Fibroblast of lung (primary cell): Measurements from ENCODE around the gene IGDCC3. TPM values are rescaled to one million over a fixed set of nuclear protein-coding genes. Genes with fewer than 3 reads are reported as not detected.

ENCODE experiments used
- DNase-seq, 2 donors: peaks; one replicate each; pipeline versions ENCODE4 v3.0.0 to v3.0.0-alpha.2; 2010; ENCODE audit warnings: low read depth in 2 of 2
- H2AFZ ChIP-seq: 2 replicates; pipeline ENCODE4 v1.5.1; 2012; ENCODE audit warnings: low read length, control low read depth, inconsistent platforms
- H3K27ac ChIP-seq: 2 replicates; pipeline ENCODE4 v1.5.1; 2011; ENCODE audit warnings: low read length, control low read depth; ENCODE audit not compliant: insufficient read depth
- H3K27me3 ChIP-seq: 2 replicates; pipeline ENCODE4 v1.5.1; 2011; ENCODE audit warnings: mild to moderate bottlenecking, low read length; ENCODE audit not compliant: control insufficient read depth, insufficient read depth
- H3K36me3 ChIP-seq: 2 replicates; pipeline ENCODE4 v1.5.1; 2011; ENCODE audit warnings: low read length; ENCODE audit not compliant: control insufficient read depth, insufficient read depth
- H3K4me1 ChIP-seq: 2 replicates; pipeline ENCODE4 v1.5.1; 2011; ENCODE audit warnings: low read length; ENCODE audit not compliant: control insufficient read depth, insufficient read depth; ENCODE audit errors: extremely low read depth
- H3K4me2 ChIP-seq: 2 replicates; pipeline ENCODE4 v1.5.1; 2011; ENCODE audit warnings: low read length, control low read depth; ENCODE audit not compliant: insufficient read depth; ENCODE audit errors: extremely low read depth
- H3K4me3 ChIP-seq, 4 experiments: fragments of 200-600 bp in 1 of 4; sonication (generic) in 1 of 4; replicated peaks in 1 of 4; 2 replicates each; pipeline ENCODE4 v1.5.1; 2011 to 2016; ENCODE audit warnings: low read length in 4 of 4, low read depth in 3 of 4, mild to moderate bottlenecking in 3 of 4, control low read depth in 2 of 4, inconsistent platforms in 1 of 4, mixed read lengths in 1 of 4; ENCODE audit not compliant: insufficient read depth in 1 of 4; ENCODE audit errors: control extremely low read depth in 1 of 4
- H3K79me2 ChIP-seq: 2 replicates; pipeline ENCODE4 v1.5.1; 2012; ENCODE audit warnings: mild to moderate bottlenecking, low read length, inconsistent platforms; ENCODE audit not compliant: control insufficient read depth, insufficient read depth
- H3K9ac ChIP-seq: 2 replicates; pipeline ENCODE4 v1.5.1; 2011; ENCODE audit warnings: mild to moderate bottlenecking, low read length, control low read depth; ENCODE audit not compliant: insufficient read depth
- H3K9me3 ChIP-seq: 2 replicates; pipeline ENCODE4 v1.5.1; 2012; ENCODE audit warnings: low read depth, low read length; ENCODE audit not compliant: control insufficient read depth, insufficient read depth
- H4K20me1 ChIP-seq: 2 replicates; pipeline ENCODE4 v1.5.1; 2011; ENCODE audit warnings: low read length; ENCODE audit not compliant: control insufficient read depth, insufficient read depth; ENCODE audit errors: extremely low read depth
- CTCF ChIP-seq, 2 donors: IDR thresholded peaks in 1 of 2; conservative IDR thresholded peaks in 1 of 2; 1 replicate in 1 of 2; 2 replicates in 1 of 2; pipeline ENCODE4 v1.5.1; 2011 to 2012; ENCODE audit warnings: low read length in 2 of 2, control low read depth in 1 of 2, inconsistent platforms in 1 of 2, low read depth in 1 of 2, mild to moderate bottlenecking in 1 of 2
- EZH2 ChIP-seq: IDR thresholded peaks from 2 replicates; pipeline ENCODE4 v1.5.1; 2012; ENCODE audit warnings: low read length, control low read depth, mild to moderate bottlenecking; ENCODE audit errors: missing control alignments
- polyA plus RNA-seq, 2 donors: library from polyadenylated mRNA; depleted of rRNA in 1 of 2; stranded (reverse) in 1 of 2; unstranded in 1 of 2; fragments of >200 nt; gene quantifications; 2 replicates each; pipeline ENCODE4 v1.2.1, GENCODE V29; 2011 to 2012; ENCODE audit warnings: missing spikeins in 1 of 2
- total RNA-seq: library from RNA; depleted of rRNA; stranded (reverse); fragments of >200 nt; gene quantifications from 2 replicates; pipeline ENCODE4 v1.2.1, GENCODE V29; 2014

Gene IGDCC3
- total and polyA plus RNA-seq, 2 donors (not counting 1 experiment from before 2014, with no cell fraction given) = 0.15 TPM; not detected in 1

GRCh38 chr15:65374334-65374733 lies 3.5 kb downstream of the IGDCC3 start:
- TF ChIP-seq EZH2 (no peak), CTCF (conservative IDR thresholded peaks at IDR 0.05 in 1 of 2, IDR thresholded peaks at IDR 0.05 in 1 of 2; ENCODE audit: low read depth in 1 of 2, low read length in 2 of 2) (no peak)

GRCh38 chr15:65373163-65373651 lies 4.6 kb downstream of the IGDCC3 start:
- Histone ChIP-seq H3K36me3 (no peaks in the 10 kb centered on the region), H3K9me3 (no peaks in the 10 kb centered on the region), H3K27me3 (peaks cover 25% of the 10 kb centered on the region), H3K4me1 (no peaks in the 10 kb centered on the region), H4K20me1 (no peaks in the 10 kb centered on the region), H3K9ac (no peak overlapping the region), H3K79me2 (no peaks in the 10 kb centered on the region), H2AFZ (no peak overlapping the region), H3K4me3 (no peak overlapping the region), H3K4me2 (no peak overlapping the region), H3K27ac (no peak overlapping the region)
- DNase-seq = no peak
- no peak for TF ChIP-seq CTCF (conservative IDR thresholded peaks at IDR 0.05 in 1 of 2, IDR thresholded peaks at IDR 0.05 in 1 of 2; ENCODE audit: low read depth in 1 of 2, low read length in 2 of 2)
- no peak for TF ChIP-seq EZH2

More at GRCh38 chr15:65374334-65374733, 3.5 kb downstream of the IGDCC3 start:
- no peaks in the 10 kb centered on the region for H3K36me3 ChIP-seq
- no peak for DNase-seq
- H3K9me3 ChIP-seq = no peaks in the 10 kb centered on the region
- peaks cover 32% of the 10 kb centered on the region for H3K27me3 ChIP-seq
- no peaks in the 10 kb centered on the region for H4K20me1 ChIP-seq
- no peak overlapping the region for H2AFZ ChIP-seq
- no peaks in the 10 kb centered on the region for H3K79me2 ChIP-seq
- H3K4me1 ChIP-seq = no peaks in the 10 kb centered on the region
- H3K27ac ChIP-seq = no peak overlapping the region
- no peak overlapping the region for H3K9ac ChIP-seq
- no peak overlapping the region for H3K4me3 ChIP-seq
- H3K4me2 ChIP-seq = no peak overlapping the region

- H3K36me3 ChIP-seq = no peaks in the 10 kb centered on the region
- no peak for TF ChIP-seq EZH2
- no peak for TF ChIP-seq CTCF (conservative IDR thresholded peaks at IDR 0.05 in 1 of 2, IDR thresholded peaks at IDR 0.05 in 1 of 2; ENCODE audit: low read depth in 1 of 2, low read length in 2 of 2)
Observed at GRCh38 chr15:65372787-65373067, 5.1 kb downstream of the IGDCC3 start.

More at GRCh38 chr15:65372787-65373067, 5.1 kb downstream of the IGDCC3 start:
- H3K27ac ChIP-seq = no peak overlapping the region
- DNase-seq = no peak
- no peaks in the 10 kb centered on the region for H3K4me1 ChIP-seq
- no peak overlapping the region for H2AFZ ChIP-seq
- no peaks in the 10 kb centered on the region for H4K20me1 ChIP-seq
- no peaks in the 10 kb centered on the region for H3K79me2 ChIP-seq
- H3K4me3 ChIP-seq = no peak overlapping the region
- no peak overlapping the region for H3K4me2 ChIP-seq
- H3K9me3 ChIP-seq = no peaks in the 10 kb centered on the region
- H3K9ac ChIP-seq = no peak overlapping the region
- H3K27me3 ChIP-seq = peaks cover 23% of the 10 kb centered on the region
